RPMI8226 (cell line): ENCODE data around the gene TMC1.
A peak's percentile ranks its signal among the peaks of the same experiment; 100 is the strongest.
"Not testable (repeated sequence)": the region's sequence is repeated elsewhere in the genome, so short reads cannot be mapped to it uniquely, and the experiment has no call there.

Experiments
- DNase-seq: peaks from one replicate; pipeline ENCODE4 v3.0.0-alpha.2; 2015

The TMC1 gene

GRCh38 chr9:72827950-72828731 is 306.7 kb downstream of the TMC1 start:
- DNase-seq = no peak

- no peak for DNase-seq
These were observed 313.6 kb downstream of the TMC1 start for GRCh38 chr9:72834994-72835393.

- DNase-seq = no peak
These were observed 315.4 kb downstream of the TMC1 start for GRCh38 chr9:72836790-72837189.

GRCh38 chr9:72839085-72839484 is 317.7 kb downstream of the TMC1 start:
- no peak for DNase-seq

- no peak for DNase-seq
These were observed 322.4 kb downstream of the TMC1 start for GRCh38 chr9:72843520-72844439.

GRCh38 chr9:72844440-72844768 is 323.0 kb downstream of the TMC1 start:
- DNase-seq = no peak

- not testable (repeated sequence) for DNase-seq
These were observed 323.6 kb downstream of the TMC1 start for GRCh38 chr9:72845052-72845451.

- DNase-seq = not testable (repeated sequence)
These were observed 328.8 kb downstream of the TMC1 start for GRCh38 chr9:72850209-72850608.

- no peak for DNase-seq
These were observed 333.9 kb downstream of the TMC1 start for GRCh38 chr9:72855321-72855720.

GRCh38 chr9:72855890-72856523 is 334.6 kb downstream of the TMC1 start:
- DNase-seq = no peak

GRCh38 chr9:72856972-72857623 is 335.7 kb downstream of the TMC1 start:
- peak; percentile 38 for DNase-seq

GRCh38 chr9:72857624-72857996 is 336.2 kb downstream of the TMC1 start:
- no peak for DNase-seq

GRCh38 chr9:72858089-72858912 is 336.9 kb downstream of the TMC1 start:
- no peak for DNase-seq

GRCh38 chr9:72862788-72863187 is 341.4 kb downstream of the TMC1 start:
- DNase-seq = not testable (repeated sequence)

GRCh38 chr9:72863456-72864094 is 342.2 kb downstream of the TMC1 start:
- no peak for DNase-seq

GRCh38 chr9:72864327-72864726 is 342.9 kb downstream of the TMC1 start:
- DNase-seq = no peak

- no peak for DNase-seq
These were observed 350.3 kb downstream of the TMC1 start for GRCh38 chr9:72871685-72872084.

- DNase-seq = no peak
These were observed 351.3 kb downstream of the TMC1 start for GRCh38 chr9:72872718-72873117.

- no peak for DNase-seq
These were observed 352.0 kb downstream of the TMC1 start for GRCh38 chr9:72873456-72873855.

GRCh38 chr9:72874344-72874743 is 352.9 kb downstream of the TMC1 start:
- DNase-seq = no peak

GRCh38 chr9:72875221-72875620 is 353.8 kb downstream of the TMC1 start:
- no peak for DNase-seq

GRCh38 chr9:72880821-72881220 is 359.4 kb downstream of the TMC1 start:
- DNase-seq = no peak
